Measurements from ENCODE around the gene ACP3.
A peak's percentile ranks its signal among the peaks of the same experiment; 100 is the strongest.
"Not testable (repeated sequence)": the region's sequence is repeated elsewhere in the genome, so short reads cannot be mapped to it uniquely, and the experiment has no call there.

Gene ACP3, protein sequence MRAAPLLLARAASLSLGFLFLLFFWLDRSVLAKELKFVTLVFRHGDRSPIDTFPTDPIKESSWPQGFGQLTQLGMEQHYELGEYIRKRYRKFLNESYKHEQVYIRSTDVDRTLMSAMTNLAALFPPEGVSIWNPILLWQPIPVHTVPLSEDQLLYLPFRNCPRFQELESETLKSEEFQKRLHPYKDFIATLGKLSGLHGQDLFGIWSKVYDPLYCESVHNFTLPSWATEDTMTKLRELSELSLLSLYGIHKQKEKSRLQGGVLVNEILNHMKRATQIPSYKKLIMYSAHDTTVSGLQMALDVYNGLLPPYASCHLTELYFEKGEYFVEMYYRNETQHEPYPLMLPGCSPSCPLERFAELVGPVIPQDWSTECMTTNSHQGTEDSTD

GRCh38 chr3:132317229-132317948, at the start of gene ACP3:
TSS of gene ACP3 (plus strand) at chr3:132317407. CDS start at chr3:132317457, 50 bp downstream.
- DNase-seq: peak; percentile 68

DNA sequence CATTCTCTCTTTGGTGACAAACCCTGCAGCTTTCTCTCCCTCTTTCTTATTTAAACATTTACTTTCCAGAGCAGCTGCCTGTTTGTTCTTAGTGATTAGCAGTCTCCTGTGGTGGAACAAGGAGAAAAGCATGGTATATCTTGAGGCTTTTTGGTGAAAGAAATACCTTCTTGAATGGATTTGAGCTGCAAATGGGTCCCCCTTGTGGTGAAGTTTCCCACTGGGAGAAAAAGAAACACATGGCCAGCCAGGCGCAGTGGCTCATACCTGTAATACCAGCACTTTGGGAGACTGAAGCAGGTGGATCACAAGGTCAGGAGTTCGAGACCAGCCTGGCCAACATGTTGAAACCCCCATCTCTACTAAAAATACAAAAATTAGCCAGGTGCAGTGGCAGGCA, 48.3 kb upstream of the ACP3 start:
- DNase-seq: peak; percentile 9

DNA sequence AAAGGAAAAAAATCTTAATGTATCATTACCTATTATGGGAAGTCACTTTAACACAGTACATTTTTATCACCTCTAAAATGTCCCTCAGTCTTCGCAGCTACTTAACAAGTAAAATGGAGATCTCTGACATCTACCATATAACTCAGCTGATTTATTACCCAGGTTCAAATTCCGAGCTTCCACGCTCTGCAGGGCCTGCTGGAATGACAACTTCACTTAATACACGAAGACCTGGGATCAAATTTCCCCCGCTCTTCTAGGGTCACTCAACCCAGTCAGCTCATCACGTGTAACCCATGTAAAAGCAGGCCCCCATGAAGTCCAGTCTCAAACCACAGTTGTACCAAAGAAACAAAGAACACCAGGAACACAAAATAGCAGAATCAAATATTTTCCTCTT, 44.2 kb upstream of the ACP3 start:
- no peak for DNase-seq

GRCh38 chr3:132276228-132276906, 40.8 kb upstream of the ACP3 start:
- DNase-seq: no peak

- DNase-seq: peak; percentile 24
Measured at GRCh38 chr3:132279030-132279429, 38.2 kb upstream of the ACP3 start.

DNA sequence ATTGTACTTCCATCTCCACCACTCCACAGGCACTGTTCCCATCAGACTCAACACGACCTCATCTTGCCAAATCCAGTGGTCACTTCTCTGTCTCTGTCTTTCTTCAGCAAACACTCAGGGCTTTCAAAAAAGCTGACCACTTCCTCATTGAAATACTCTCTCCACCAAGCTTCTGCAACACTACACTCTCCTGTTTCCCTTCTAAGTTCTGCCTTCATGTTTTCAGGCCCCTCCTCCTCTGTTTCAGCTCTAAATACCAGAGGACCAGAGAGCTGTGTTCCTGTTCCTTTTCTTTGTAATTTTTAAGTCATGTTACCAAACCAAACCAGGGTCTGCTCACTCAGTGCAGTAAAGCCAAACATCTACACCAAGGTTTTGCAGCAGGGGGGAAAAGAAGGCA, 33.8 kb upstream of the ACP3 start:
- peak; percentile 6 for DNase-seq

GRCh38 chr3:132283916-132284405, 33.2 kb upstream of the ACP3 start:
- DNase-seq: no peak

- DNase-seq: no peak
Measured at GRCh38 chr3:132284781-132285619, 32.2 kb upstream of the ACP3 start.

DNA sequence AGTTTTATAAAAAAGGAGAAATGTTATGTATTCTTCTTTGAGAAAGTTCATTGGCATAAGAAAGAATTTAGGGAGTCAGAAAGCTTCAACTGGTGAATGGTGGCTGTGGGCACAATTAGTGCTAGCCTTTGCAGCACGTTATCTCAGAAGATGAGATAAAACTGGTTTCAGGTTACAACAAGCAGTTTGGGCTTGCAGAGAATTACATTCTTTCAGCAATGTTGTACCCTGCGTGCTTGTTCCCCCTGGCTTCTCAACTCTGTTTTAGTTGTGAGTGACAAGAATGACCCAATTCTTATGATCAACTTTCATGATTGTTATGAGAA, 31.6 kb upstream of the ACP3 start:
- no peak for DNase-seq

- DNase-seq: no peak
Measured at GRCh38 chr3:132286035-132286434, 31.2 kb upstream of the ACP3 start.

- DNase-seq: no peak
Measured at GRCh38 chr3:132288357-132288756, 28.9 kb upstream of the ACP3 start.

DNA sequence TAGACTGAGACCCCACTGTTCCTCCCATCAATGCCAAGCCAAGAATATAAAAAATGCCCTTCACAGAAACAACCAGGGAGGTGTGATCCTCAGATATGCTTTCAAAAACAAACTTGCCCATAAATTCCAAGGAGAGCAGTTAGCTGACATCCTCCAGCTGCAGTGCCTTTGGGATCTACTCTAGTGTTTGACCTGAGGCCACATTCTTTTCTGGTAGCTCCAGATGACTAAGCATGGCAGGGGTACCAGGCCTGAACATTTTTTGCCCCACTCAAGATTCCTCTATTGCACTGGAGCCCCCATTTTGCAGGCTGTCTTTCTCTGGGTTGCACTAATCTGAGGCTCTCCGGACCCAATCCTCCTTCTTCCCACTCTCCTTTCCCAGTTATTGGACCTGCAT, 27.9 kb upstream of the ACP3 start:
- DNase-seq: no peak

DNA sequence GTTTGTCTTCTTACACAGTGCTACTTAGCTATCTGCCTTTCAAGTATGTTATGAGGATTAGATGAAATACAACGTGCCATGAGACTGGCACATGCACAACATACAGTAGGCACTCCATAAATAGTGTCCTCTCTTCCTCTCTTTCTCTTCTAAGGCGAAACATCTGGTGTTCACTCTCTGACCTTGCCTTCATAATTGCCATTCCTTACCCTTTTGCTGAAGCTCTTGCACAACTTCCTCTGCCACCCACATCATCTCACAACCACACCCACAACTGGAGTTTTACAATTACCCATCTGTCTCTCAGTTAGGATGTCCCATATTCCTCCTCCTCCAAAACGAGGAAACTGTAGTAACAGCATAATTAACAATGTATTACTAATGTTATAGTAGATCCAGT, 26.4 kb upstream of the ACP3 start:
- peak; percentile 9 for DNase-seq

- no peak for DNase-seq
Measured at GRCh38 chr3:132292042-132292441, 25.2 kb upstream of the ACP3 start.

DNA sequence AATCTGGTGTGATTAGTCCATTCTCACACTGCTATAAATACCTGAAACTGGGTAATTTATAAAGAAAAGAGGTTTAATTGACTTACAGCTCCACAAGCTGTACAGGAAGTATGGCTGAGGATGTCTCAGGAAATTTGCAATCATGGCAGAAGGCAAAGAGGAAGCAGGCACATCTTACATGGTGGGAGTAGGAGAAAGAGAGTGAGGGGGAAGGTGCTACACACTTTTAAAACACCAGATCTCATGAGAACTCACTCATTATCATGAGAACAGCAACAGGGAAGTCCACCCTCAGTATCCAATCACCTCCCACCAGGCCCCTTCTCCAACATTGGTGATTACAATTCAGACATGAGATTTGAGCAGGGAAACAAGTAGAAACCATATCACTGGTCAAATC, 24.0 kb upstream of the ACP3 start:
- no peak for DNase-seq

GRCh38 chr3:132294906-132295305, 22.3 kb upstream of the ACP3 start:
- no peak for DNase-seq

DNA sequence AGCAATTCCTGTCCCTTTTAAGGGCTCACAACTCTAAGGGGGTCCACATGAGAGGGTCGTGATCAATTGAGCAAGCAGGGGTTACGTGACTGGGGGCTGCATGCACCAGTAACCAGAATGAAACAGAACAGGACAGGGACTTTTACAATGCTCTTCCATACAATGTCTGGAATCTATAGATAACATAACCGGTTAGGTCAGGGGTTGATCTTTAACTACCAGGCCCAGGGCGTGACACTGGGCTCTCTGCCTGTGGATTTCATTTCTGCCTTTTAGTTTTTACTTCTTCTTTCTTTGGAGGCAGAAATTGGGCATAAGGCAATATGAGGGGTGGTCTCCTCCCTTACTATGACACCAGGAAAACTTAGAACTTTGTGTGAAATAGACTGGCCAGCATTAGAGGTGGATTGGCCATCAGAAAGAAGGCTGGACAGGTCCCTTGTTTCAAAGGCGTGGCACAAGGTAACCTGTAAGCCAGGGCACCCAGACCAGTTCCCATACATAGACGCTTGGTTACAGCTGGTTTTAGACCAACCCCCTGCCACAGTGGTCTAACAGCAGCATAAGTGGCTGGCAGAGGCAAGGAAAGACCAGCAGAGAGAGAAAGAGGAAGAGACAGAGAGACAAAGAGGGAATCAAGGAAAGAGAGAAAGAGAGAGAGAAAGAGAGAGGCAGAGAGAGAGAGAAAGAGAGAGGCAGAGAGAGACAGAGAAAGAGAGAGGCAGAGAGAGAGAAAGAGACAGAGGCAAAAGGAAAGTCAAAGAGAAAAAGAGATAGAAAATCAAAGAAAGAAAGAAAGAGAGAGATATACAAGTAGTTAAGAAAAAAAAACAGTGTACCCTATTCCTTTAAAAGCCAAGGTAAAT, 13.6 kb upstream of the ACP3 start:
- DNase-seq: not testable (repeated sequence)

DNA sequence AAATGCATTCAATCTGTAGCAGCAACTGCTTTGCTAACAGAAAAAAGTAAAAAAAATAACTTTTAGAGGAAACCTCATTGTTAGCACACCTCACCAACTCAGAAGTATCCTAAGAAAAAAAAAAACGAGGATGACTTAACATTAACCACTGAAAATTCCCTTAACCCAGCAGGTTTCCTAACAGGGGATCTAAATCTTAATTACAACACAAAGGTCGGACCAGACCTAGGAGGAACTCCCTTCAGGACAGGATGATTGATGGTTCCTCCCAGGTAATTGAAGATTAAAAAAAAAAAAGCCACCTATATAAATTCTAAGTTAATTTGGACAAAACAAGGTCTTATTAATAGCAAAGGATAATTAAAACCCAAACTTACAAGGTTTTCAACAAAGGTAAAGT, 12.9 kb upstream of the ACP3 start:
- DNase-seq: not testable (repeated sequence)

DNA sequence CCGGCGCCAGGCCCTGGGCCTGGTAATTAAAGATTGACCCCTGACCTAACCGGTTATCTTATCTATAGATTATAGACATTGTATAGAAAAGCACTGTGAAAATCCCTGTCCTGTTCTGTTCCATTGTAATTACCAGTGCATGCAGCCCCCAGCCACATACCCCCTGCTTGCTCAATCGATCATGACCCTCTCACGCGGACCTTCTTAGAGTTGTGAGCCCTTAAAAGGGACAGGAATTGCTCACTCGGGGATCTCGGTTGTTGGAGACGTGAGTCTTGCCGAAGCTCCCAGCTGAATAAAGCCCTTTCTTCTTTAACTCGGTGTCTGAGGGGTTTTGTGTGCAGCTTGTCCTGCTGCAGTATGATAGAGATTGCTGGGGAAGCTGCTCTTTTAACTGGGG, 7.2 kb upstream of the ACP3 start:
- not testable (repeated sequence) for DNase-seq

DNA sequence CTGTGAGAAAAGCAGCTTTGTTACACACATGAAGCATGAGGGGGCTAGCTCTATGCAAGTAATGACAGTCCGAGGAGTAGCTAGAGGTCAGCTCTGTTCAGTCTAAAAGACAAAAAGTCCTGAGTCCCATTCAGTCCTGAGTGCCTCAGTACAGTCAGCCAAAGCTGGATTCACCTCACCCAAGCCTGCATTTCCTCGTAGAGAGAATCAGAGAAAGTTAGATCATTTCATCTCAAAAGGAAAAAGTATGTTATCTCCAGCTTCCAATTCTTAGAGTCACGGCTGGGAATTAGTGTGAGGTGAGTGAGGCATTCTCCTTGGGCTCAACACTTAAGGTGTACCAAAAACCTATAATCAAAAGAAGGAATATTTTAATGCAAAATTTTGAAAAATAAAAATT, 5.9 kb upstream of the ACP3 start:
- no peak for DNase-seq

- DNase-seq: peak; percentile 78
Measured at GRCh38 chr3:132311841-132312240, 5.4 kb upstream of the ACP3 start.

GRCh38 chr3:132315851-132316250, 1.4 kb upstream of the ACP3 start:
- peak; percentile 29 for DNase-seq

Data from fibroblast of upper back skin (primary cell).